ENCODE measurements around the gene DAZL.
A peak's percentile ranks its signal among the peaks of the same experiment; 100 is the strongest.

Gene DAZL

GRCh38 chr3:16595778-16596177, 9.4 kb downstream of the DAZL start:
- no peak for DNase-seq

GRCh38 chr3:16589867-16590624, 15.2 kb downstream of the DAZL start:
- DNase-seq = no peak

DNA sequence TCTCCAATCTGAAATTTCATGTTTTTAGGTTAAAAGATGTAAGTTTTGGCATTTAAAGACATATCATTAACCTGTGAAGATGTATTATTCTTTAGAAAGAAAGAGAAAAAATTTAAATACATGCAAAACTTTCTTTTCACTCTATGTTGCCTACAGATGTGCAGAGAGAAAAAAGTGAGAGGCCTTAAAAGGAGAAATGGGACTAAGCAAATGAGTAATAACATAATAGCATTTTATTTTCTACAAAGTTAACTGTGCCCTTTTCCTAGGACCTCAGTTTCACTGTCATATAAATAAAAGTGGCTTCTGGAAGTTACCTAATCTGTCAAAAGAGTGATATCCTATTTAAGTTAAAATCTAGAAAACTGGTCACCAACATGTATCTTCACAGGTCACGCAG, 16.1 kb downstream of the DAZL start:
- DNase-seq = no peak

GRCh38 chr3:16587681-16588060, 17.6 kb downstream of the DAZL start:
- no peak for DNase-seq

- DNase-seq = no peak
Measured at GRCh38 chr3:16587047-16587680, 18.1 kb downstream of the DAZL start.

GRCh38 chr3:16584880-16585279, 20.3 kb downstream of the DAZL start:
- DNase-seq = no peak

- no peak for DNase-seq
Measured at GRCh38 chr3:16583551-16583950, 21.7 kb downstream of the DAZL start.

- no peak for DNase-seq
Measured at GRCh38 chr3:16570113-16570512, 35.1 kb downstream of the DAZL start.

- DNase-seq = no peak
Measured at GRCh38 chr3:16568532-16568931, 36.7 kb downstream of the DAZL start.

DNA sequence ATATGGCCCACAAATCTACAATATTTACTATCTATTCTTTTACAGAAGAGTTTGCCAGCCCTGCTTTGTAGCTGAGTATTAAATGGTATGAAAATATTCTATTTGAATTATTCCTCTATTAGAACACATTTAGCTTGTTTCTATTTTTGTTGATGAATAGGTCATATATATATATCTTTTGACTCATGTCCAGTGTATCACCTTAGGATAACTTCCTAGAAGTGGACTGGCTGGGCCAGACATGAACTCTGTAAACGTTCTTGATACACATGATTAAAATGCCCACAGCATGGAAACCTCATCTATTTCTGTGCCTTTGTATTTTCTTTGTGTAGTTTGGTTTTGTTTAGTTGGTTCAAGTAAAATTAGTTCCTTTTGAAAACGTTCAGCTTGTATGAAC, 37.1 kb downstream of the DAZL start:
- no peak for DNase-seq

DNA sequence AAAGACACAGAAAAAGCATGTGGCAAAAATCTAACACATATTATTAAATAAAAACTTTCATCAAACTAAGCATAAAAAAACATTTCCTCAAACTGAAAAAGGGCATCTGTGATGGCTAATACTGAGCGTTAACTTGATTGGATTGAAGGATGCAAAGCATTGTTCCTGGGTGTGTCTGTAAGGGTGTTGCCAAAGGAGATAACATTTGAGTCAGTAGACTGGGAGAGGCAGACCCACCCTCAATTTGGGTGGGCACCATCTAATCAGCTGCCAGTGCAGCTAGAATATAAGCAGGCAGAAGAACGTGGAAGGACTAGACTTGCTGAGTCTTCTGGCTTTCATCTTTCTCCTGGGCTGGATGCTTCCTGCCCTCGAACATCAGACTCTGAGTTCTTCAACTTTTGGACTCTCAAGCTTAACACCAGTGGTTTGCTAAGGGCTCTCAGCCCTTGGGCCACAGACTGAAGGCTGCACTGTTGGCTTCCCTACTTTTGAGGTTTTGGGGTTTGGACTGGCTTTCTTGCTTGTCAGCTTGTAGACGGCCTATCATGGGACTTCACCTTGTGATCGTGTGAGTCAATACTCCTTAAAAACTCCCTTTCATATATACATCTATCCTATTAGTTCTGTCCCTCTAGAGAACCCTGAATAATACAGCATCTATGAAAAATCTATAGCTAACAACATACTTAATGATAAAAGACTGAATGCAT, 45.4 kb downstream of the DAZL start:
- no peak for DNase-seq

- no peak for DNase-seq
Measured at GRCh38 chr3:16554126-16554525, 51.1 kb downstream of the DAZL start.

- DNase-seq = no peak
Measured at GRCh38 chr3:16552757-16553156, 52.5 kb downstream of the DAZL start.

DNA sequence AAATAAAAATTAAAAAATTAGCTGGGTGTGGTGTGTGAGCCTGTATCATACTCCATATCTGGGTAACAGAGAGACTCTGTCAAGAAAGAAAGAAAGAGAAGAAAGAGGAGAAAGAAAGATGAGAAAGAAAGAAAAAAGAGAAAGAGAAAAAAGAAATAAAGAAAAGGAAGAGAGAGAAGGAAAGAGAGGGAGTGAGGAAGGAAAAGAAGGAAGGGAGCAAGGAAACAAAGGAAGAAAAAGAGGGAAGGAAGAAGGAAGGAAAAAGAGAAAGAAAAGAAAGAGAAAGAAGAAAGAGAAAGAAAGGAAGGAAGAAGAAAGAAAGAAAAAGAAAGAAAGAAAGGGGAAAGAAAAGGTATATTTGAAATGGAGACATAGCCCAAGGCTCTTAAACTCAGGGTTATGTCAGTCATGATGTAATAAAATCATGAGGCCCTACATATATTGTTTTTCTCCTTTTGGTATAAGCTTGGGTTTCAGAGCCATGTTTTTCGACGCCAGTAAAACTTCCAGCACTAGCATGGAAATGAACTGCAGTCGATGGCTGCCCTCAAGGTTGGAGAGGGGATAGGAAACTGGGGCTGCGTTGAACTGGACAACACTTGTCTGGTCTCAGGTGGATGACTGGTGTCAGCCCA, 53.8 kb downstream of the DAZL start:
- DNase-seq = no peak

DNA sequence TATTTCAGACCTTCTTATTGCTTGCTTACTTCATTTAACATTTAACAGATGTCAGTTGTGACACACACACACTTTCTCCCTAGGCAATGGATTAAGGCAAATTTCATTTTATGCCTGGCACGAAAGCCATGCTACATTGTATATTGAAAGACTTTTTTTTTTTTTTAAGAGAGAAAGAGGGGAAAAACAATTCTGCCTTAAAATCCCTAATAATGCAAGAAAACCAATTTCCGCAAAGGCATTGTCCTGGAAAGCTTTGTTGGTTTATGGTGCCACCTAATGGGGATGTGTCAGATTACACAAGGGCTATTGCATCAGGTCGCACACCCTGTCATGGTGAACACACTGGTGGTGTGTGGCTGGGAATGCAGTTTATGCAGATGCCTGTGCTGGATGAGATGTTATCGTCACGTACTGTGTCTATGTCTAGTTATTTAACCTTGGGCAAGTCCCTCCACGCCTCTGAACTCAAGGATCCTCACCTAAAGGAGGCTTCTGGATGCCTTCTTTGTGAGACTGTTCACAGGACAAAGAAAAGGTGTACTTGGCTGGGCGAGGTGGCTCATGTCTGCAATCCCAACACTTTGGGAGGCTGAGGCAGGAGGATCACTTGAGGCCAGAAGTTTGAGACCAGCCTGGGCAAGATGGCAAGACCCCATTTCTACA, 54.4 kb downstream of the DAZL start:
- peak in 11 of 14 donors; percentile 2 to 75 (median 35) for DNase-seq

- peak in 2 of 14 donors; percentile 4 to 71 for DNase-seq
Measured at GRCh38 chr3:16550305-16550675, 54.9 kb downstream of the DAZL start.

- DNase-seq = no peak
Measured at GRCh38 chr3:16548721-16549120, 56.5 kb downstream of the DAZL start.

GRCh38 chr3:16547561-16548357, 57.5 kb downstream of the DAZL start:
- DNase-seq = no peak

DNA sequence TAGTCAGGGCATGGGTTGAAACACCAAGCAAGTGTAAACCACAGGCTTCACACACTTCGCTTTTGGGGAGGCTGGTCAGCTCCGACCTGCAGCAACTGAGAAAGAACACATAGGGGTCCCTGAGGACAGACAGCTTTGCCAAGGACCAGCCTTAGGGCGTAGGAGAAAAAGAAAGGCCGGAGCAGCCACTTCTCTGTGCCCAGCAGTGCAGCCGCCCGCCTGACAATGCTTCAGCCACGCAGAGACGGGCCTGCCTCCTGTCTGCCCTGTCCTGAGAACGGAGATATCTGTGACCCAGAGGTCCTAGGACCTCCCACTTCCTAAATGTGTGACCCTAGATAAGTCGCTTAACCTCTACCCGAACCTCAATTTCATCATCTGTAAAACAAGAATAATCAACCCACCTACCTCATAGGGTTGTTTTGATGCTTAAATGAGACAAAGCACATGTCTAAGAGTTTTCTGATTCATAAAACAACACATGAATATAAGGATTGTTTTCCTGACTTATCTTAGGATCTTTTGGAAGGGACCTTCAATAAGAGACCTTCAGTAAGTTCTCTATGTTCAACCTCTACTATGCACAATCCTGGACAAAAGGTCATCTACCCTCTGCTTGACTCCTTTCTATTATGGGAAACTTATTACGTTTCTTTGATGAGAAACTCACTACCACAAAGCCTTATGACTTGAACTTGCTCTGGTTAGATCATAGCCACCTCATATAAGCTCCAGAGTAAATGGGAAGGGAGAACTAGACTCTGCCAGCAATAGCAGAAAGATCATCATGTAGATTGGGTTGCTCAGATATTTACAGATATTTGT, 58.8 kb downstream of the DAZL start:
- no peak for DNase-seq

GRCh38 chr3:16545413-16546185, 59.6 kb downstream of the DAZL start:
- DNase-seq = no peak
